ENCODE data around the gene TTC12.
A peak's percentile ranks its signal among the peaks of the same experiment; 100 is the strongest.

The TTC12 gene

DNA sequence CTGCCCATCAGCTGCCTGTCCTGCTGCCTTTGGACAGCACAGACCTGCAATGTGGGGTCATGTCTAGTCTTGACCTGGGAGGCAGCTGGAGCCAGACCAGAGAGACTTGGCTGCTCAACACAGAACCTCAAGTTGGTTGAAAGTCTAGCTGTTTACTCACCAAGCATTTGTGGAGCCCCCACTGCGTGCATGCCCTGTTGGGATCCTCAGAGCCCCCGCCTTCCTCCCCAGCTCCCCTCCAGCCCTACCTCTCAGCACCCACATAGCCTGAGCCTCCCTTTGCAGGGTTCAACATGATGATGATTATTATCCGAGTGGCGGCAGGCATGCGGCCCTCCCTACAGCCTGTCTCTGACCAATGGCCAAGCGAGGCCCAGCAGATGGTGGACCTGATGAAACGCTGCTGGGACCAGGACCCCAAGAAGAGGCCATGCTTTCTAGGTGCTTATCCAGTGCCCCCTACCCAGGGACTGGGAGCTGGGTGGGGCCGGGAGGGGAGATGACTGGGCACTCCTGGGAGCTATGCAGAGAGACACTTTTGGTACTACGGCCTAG, 81.5 kb downstream of the TTC12 start:
- Histone ChIP-seq H3K4me1 (ENCODE audit: control insufficient read depth, insufficient read depth, low read depth, low read length) (no peaks in the 10 kb centered on the region), H2BK120ac (ENCODE audit: low read depth, low read length) (no peak overlapping the region), H3K4ac (ENCODE audit: low read depth in 1 of 2, low read length in 2 of 2) (no peak overlapping the region), H3K18ac (ENCODE audit: low read depth in 1 of 2, low read length in 2 of 2) (no peak overlapping the region), H3K23ac (ENCODE audit: low read length in 2 of 2) (no peak overlapping the region), H2BK15ac (ENCODE audit: low read depth, poor library complexity, severe bottlenecking) (no peak overlapping the region), H2BK12ac (ENCODE audit: low read length in 2 of 2) (no peak overlapping the region), H4K8ac (ENCODE audit: low read length) (no peak overlapping the region), H2AFZ (ENCODE audit: low read depth, low read length) (no peak overlapping the region), H3K27me3 (ENCODE audit: control insufficient read depth in 1 of 2, insufficient read depth in 1 of 2, low read length in 2 of 2) (peaks cover 21% of the 10 kb centered on the region in 2 experiments), H3K14ac (ENCODE audit: low read length in 2 of 2) (no peak overlapping the region), H2BK5ac (ENCODE audit: low read depth, low read length, poor library complexity, severe bottlenecking) (no peak overlapping the region), H2AK5ac (ENCODE audit: low read length, severe bottlenecking) (no peak overlapping the region), H4K91ac (ENCODE audit: low read length) (no peak overlapping the region), H3K79me1 (replicated peaks; ENCODE audit: low read length, poor library complexity, severe bottlenecking) (no peaks in the 10 kb centered on the region), H3K9me3 (ENCODE audit: control insufficient read depth, low read length) (no peaks in the 10 kb centered on the region), H3K4me2 (ENCODE audit: low read length, poor library complexity, severe bottlenecking) (no peak overlapping the region), H3K4me3 (ENCODE audit: insufficient read depth in 1 of 2, low read depth in 1 of 2, low read length in 2 of 2) (no peak overlapping the region), H3K27ac (ENCODE audit: low read length, poor library complexity, severe bottlenecking) (no peak overlapping the region), H3K9ac (ENCODE audit: low read length) (no peak overlapping the region), H3K36me3 (ENCODE audit: control insufficient read depth in 1 of 2, insufficient read depth in 2 of 2, low read depth in 1 of 2, low read length in 2 of 2) (no peaks in the 10 kb centered on the region)
- 91% methylated on average over 8 of the region's 9 CpGs for WGBS
- no peak for DNase-seq

DNA sequence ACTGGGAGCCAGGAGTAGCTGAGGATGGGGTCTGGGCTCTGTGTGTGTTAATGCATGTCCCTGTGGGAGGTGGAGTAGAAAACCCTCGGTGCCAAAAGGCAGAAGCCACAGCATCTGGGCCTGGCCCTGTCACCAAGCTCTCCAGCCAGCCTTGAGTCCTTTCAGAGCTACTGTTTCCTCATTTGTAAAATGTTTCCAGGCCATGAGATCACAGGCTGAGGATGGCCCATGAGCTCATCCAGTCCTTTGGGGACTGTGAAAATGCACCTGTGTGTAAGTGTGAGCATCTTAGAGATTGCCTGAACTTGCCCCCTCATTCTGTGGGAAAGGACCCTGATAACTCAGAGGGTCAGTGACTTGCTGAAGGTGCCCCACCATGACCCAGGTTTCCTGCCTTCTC, 82.3 kb downstream of the TTC12 start:
- no peaks in the 10 kb centered on the region for H3K9me3 ChIP-seq (ENCODE audit: control insufficient read depth, low read length)

DNA sequence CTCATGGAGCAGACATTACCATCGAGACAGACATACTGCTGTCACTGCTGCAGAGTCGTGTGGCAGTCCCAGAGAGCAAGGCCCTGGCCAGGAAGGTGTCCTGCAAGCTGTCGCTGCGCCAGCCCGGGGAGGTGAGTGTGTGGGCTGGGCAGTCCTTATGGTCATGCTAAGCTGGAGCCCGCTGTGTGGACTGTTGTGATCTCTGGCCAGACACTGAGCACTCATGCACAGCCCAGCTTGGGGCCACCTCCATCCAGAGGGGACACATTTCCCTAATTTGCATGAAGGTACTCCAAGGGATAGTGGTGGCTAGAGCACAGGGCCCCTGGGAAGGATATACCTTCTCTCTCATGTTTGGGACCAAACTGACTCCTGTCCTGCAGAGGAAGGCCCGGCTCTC, 82.8 kb downstream of the TTC12 start:
- no peak overlapping the region for H2AFZ ChIP-seq (ENCODE audit: low read depth, low read length)
- no peaks in the 10 kb centered on the region for H3K36me3 ChIP-seq (ENCODE audit: control insufficient read depth in 1 of 2, insufficient read depth in 2 of 2, low read depth in 1 of 2, low read length in 2 of 2)
- 81% methylated on average over 7 of the region's 7 CpGs for WGBS

More for the DNA sequence above, 82.3 kb downstream of the TTC12 start:
- WGBS = 83% methylated on average over 1 of the region's 1 CpG
- no peaks in the 10 kb centered on the region for H3K79me1 ChIP-seq (replicated peaks; ENCODE audit: low read length, poor library complexity, severe bottlenecking)
- no peak overlapping the region for H2AFZ ChIP-seq (ENCODE audit: low read depth, low read length)
- H3K4ac ChIP-seq (ENCODE audit: low read depth in 1 of 2, low read length in 2 of 2) = no peak overlapping the region
- H3K4me1 ChIP-seq (ENCODE audit: control insufficient read depth, insufficient read depth, low read depth, low read length) = no peaks in the 10 kb centered on the region
- no peak overlapping the region for H4K91ac ChIP-seq (ENCODE audit: low read length)
- H3K4me3 ChIP-seq (ENCODE audit: insufficient read depth in 1 of 2, low read depth in 1 of 2, low read length in 2 of 2) = no peak overlapping the region
- no peak overlapping the region for H2BK12ac ChIP-seq (ENCODE audit: low read length in 2 of 2)
- H3K4me2 ChIP-seq (ENCODE audit: low read length, poor library complexity, severe bottlenecking) = no peak overlapping the region
- H3K27me3 ChIP-seq (ENCODE audit: control insufficient read depth in 1 of 2, insufficient read depth in 1 of 2, low read length in 2 of 2) = peaks cover 15 to 21% of the 10 kb centered on the region in 2 experiments
- no peak overlapping the region for H2BK120ac ChIP-seq (ENCODE audit: low read depth, low read length)
- no peak overlapping the region for H3K14ac ChIP-seq (ENCODE audit: low read length in 2 of 2)
- no peak overlapping the region for H2AK5ac ChIP-seq (ENCODE audit: low read length, severe bottlenecking)
- H2BK15ac ChIP-seq (ENCODE audit: low read depth, poor library complexity, severe bottlenecking) = no peak overlapping the region
- H2BK5ac ChIP-seq (ENCODE audit: low read depth, low read length, poor library complexity, severe bottlenecking) = no peak overlapping the region
- H3K36me3 ChIP-seq (ENCODE audit: control insufficient read depth in 1 of 2, insufficient read depth in 2 of 2, low read depth in 1 of 2, low read length in 2 of 2) = no peaks in the 10 kb centered on the region
- no peak overlapping the region for H3K23ac ChIP-seq (ENCODE audit: low read length in 2 of 2)
- H3K27ac ChIP-seq (ENCODE audit: low read length, poor library complexity, severe bottlenecking) = no peak overlapping the region
- no peak overlapping the region for H4K8ac ChIP-seq (ENCODE audit: low read length)
- no peak overlapping the region for H3K9ac ChIP-seq (ENCODE audit: low read length)
- no peak for DNase-seq
- H3K18ac ChIP-seq (ENCODE audit: low read depth in 1 of 2, low read length in 2 of 2) = no peak overlapping the region

DNA sequence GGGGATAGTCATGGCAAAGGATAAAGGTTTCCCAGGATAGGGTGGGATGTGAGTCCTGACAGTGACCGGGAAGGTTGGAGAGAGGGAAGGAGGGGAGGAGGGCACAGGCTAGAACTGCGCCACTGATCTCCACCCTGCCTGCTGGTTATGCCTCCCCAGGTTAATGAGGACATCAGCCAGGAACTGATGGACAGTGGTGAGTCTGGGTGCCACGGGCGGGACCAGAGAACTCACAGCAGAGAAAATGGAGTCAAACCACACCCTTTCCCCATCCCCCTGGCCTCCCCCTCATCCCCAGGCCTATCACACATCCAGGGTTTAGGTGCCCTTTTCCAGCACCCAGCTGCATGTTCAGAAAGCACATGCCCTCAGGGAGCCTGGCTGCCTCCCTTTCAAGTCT, 83.4 kb downstream of the TTC12 start:
- Histone ChIP-seq H3K4me3 (ENCODE audit: insufficient read depth in 1 of 2, low read depth in 1 of 2, low read length in 2 of 2) (no peak overlapping the region), H3K9me3 (ENCODE audit: control insufficient read depth, low read length) (no peaks in the 10 kb centered on the region), H3K4me1 (ENCODE audit: control insufficient read depth, insufficient read depth, low read depth, low read length) (no peaks in the 10 kb centered on the region), H3K4me2 (ENCODE audit: low read length, poor library complexity, severe bottlenecking) (no peak overlapping the region), H2AK5ac (ENCODE audit: low read length, severe bottlenecking) (no peak overlapping the region), H3K18ac (ENCODE audit: low read depth in 1 of 2, low read length in 2 of 2) (no peak overlapping the region), H2BK120ac (ENCODE audit: low read depth, low read length) (no peak overlapping the region), H4K91ac (ENCODE audit: low read length) (no peak overlapping the region), H3K27ac (ENCODE audit: low read length, poor library complexity, severe bottlenecking) (no peak overlapping the region), H3K14ac (ENCODE audit: low read length in 2 of 2) (no peak overlapping the region), H2BK5ac (ENCODE audit: low read depth, low read length, poor library complexity, severe bottlenecking) (no peak overlapping the region), H3K23ac (ENCODE audit: low read length in 2 of 2) (no peak overlapping the region), H3K27me3 (ENCODE audit: control insufficient read depth in 1 of 2, insufficient read depth in 1 of 2, low read length in 2 of 2) (peaks cover 8 to 30% of the 10 kb centered on the region in 2 experiments), H4K8ac (ENCODE audit: low read length) (no peak overlapping the region), H3K9ac (ENCODE audit: low read length) (no peak overlapping the region), H3K4ac (ENCODE audit: low read depth in 1 of 2, low read length in 2 of 2) (no peak overlapping the region), H2BK12ac (ENCODE audit: low read length in 2 of 2) (no peak overlapping the region), H2AFZ (ENCODE audit: low read depth, low read length) (no peak overlapping the region), H3K36me3 (ENCODE audit: control insufficient read depth in 1 of 2, insufficient read depth in 2 of 2, low read depth in 1 of 2, low read length in 2 of 2) (no peaks in the 10 kb centered on the region), H3K79me1 (replicated peaks; ENCODE audit: low read length, poor library complexity, severe bottlenecking) (no peaks in the 10 kb centered on the region), H2BK15ac (ENCODE audit: low read depth, poor library complexity, severe bottlenecking) (no peak overlapping the region)
- 95% methylated on average over 4 of the region's 4 CpGs for WGBS
- DNase-seq = no peak

More for the DNA sequence above, 82.8 kb downstream of the TTC12 start:
- H4K8ac ChIP-seq (ENCODE audit: low read length) = no peak overlapping the region
- H4K91ac ChIP-seq (ENCODE audit: low read length) = no peak overlapping the region
- H2BK15ac ChIP-seq (ENCODE audit: low read depth, poor library complexity, severe bottlenecking) = no peak overlapping the region
- no peaks in the 10 kb centered on the region for H3K9me3 ChIP-seq (ENCODE audit: control insufficient read depth, low read length)
- no peak overlapping the region for H2BK12ac ChIP-seq (ENCODE audit: low read length in 2 of 2)
- H2BK120ac ChIP-seq (ENCODE audit: low read depth, low read length) = no peak overlapping the region
- H3K27ac ChIP-seq (ENCODE audit: low read length, poor library complexity, severe bottlenecking) = no peak overlapping the region
- no peak overlapping the region for H3K4me3 ChIP-seq (ENCODE audit: insufficient read depth in 1 of 2, low read depth in 1 of 2, low read length in 2 of 2)
- no peak overlapping the region for H2AK5ac ChIP-seq (ENCODE audit: low read length, severe bottlenecking)
- H3K9ac ChIP-seq (ENCODE audit: low read length) = no peak overlapping the region
- H3K4me2 ChIP-seq (ENCODE audit: low read length, poor library complexity, severe bottlenecking) = no peak overlapping the region
- H2BK5ac ChIP-seq (ENCODE audit: low read depth, low read length, poor library complexity, severe bottlenecking) = no peak overlapping the region
- peak overlapping the region in 1 of 2 experiments; percentile 44 for H3K14ac ChIP-seq (ENCODE audit: low read length in 2 of 2)
- H3K18ac ChIP-seq (ENCODE audit: low read depth in 1 of 2, low read length in 2 of 2) = no peak overlapping the region
- H3K4ac ChIP-seq (ENCODE audit: low read depth in 1 of 2, low read length in 2 of 2) = no peak overlapping the region
- H3K4me1 ChIP-seq (ENCODE audit: control insufficient read depth, insufficient read depth, low read depth, low read length) = no peaks in the 10 kb centered on the region
- H3K79me1 ChIP-seq (replicated peaks; ENCODE audit: low read length, poor library complexity, severe bottlenecking) = no peaks in the 10 kb centered on the region
- peaks cover 9 to 24% of the 10 kb centered on the region in 2 experiments for H3K27me3 ChIP-seq (ENCODE audit: control insufficient read depth in 1 of 2, insufficient read depth in 1 of 2, low read length in 2 of 2)
- no peak overlapping the region for H3K23ac ChIP-seq (ENCODE audit: low read length in 2 of 2)
- DNase-seq = no peak

All from mesenchymal stem cell (in vitro differentiated cells and primary cell).